Measurements from ENCODE around the gene RFX5.
"Not testable (repeated sequence)": the region's sequence is repeated elsewhere in the genome, so short reads cannot be mapped to it uniquely, and the experiment has no call there.

DNA sequence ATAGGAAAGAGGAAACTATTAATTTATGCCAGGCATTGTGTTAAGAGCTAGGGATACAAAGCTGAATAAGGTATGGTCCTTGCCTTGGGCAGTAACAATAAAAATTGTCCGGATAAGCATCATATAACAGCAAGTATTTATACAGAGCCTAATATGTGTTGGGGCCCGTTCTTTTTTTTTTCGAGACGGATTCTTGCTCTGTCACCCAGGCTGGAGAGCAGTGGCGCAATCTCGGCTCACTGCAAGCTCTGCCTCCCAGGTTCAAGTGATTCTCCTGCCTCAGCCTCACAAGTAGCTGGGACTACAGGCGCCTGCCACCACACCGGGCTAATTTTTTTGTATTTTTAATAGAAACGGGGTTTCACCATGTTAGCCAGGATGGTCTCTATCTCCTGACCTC, 3.3 kb upstream of the RFX5 start:
- TF ChIP-seq, protein P1, sequence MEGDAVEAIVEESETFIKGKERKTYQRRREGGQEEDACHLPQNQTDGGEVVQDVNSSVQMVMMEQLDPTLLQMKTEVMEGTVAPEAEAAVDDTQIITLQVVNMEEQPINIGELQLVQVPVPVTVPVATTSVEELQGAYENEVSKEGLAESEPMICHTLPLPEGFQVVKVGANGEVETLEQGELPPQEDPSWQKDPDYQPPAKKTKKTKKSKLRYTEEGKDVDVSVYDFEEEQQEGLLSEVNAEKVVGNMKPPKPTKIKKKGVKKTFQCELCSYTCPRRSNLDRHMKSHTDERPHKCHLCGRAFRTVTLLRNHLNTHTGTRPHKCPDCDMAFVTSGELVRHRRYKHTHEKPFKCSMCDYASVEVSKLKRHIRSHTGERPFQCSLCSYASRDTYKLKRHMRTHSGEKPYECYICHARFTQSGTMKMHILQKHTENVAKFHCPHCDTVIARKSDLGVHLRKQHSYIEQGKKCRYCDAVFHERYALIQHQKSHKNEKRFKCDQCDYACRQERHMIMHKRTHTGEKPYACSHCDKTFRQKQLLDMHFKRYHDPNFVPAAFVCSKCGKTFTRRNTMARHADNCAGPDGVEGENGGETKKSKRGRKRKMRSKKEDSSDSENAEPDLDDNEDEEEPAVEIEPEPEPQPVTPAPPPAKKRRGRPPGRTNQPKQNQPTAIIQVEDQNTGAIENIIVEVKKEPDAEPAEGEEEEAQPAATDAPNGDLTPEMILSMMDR (IDR thresholded peaks at IDR 0.05; ENCODE audit: insufficient read depth, low read depth, low read length) = not testable (repeated sequence)
- not testable (repeated sequence) for TF ChIP-seq EZH2 (IDR thresholded peaks at IDR 0.05; ENCODE audit: insufficient read depth, low read length)
